HG02938 (cell line): ENCODE measurements around the gene ADGRV1.
"Not testable (repeated sequence)": the region's sequence is repeated elsewhere in the genome, so short reads cannot be mapped to it uniquely, and the experiment has no call there.

Source experiments
- ATAC-seq: cut with Tn5 transposase; IDR thresholded peaks from one replicate; pipeline ENCODE4 v1.9.1; 2021; ENCODE audit warnings: mild to moderate bottlenecking, moderate library complexity; ENCODE audit not compliant: unreplicated experiment

ADGRV1 gene

GRCh38 chr5:90644132-90644531 is 85.5 kb downstream of the ADGRV1 start:
- no peak for ATAC-seq

GRCh38 chr5:90645024-90645610 is 86.5 kb downstream of the ADGRV1 start:
- no peak for ATAC-seq

- no peak for ATAC-seq
Measured at GRCh38 chr5:90650767-90651166, 92.2 kb downstream of the ADGRV1 start.

GRCh38 chr5:90654215-90654614 is 95.6 kb downstream of the ADGRV1 start:
- no peak for ATAC-seq

DNA sequence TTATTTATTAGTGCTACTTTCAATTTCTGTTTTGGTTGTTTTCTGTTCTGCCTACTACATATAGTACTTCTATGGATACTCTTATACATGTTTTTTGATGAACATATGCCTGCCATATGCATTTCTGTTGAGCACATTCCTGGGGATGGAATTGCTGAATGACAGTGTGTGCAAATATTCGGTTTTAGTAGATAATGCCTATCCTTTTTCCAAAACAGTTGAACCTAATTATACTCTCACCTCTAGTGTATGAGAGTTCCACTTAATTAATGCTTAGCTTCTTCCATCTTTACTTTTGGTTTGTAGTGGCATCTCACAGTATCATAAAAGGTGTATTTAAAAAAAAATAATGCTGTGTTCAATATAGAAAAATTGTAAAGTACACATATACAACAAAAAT is 96.8 kb downstream of the ADGRV1 start:
- no peak for ATAC-seq

GRCh38 chr5:90657030-90657429 is 98.4 kb downstream of the ADGRV1 start:
- no peak for ATAC-seq

DNA sequence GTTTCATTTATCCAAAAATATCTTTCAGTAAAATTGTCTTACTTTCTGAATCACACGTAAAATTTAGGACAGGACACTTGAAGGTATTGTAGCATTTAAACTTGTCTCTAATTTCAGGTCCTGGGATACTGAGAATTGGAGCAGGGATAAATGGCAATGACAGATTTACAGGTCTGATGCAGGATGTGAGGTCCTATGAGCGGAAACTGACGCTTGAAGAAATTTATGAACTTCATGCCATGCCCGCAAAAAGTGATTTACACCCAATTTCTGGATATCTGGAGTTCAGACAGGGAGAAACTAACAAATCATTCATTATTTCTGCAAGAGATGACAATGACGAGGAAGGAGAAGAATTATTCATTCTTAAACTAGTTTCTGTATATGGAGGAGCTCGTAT is 99.2 kb downstream of the ADGRV1 start:
- no peak for ATAC-seq

DNA sequence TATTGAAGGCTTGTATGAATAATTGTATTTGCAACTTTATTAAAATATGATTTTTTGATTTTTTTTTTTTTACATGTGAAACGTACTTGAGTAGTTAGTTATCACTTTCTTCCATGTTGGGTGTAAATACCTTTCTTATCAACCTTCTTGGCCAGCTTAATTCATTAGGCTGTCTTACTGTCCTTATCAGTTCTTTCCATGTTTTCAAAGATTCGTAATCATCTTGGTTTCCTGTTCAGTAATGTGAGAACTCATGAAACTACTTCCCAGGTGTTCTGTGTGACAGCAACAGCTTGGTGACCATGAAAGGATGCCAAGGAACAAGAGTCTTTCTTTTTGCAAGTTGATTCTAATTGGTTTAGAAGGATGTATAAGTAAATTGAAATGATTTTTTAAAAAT is 100.0 kb downstream of the ADGRV1 start:
- no peak for ATAC-seq

DNA sequence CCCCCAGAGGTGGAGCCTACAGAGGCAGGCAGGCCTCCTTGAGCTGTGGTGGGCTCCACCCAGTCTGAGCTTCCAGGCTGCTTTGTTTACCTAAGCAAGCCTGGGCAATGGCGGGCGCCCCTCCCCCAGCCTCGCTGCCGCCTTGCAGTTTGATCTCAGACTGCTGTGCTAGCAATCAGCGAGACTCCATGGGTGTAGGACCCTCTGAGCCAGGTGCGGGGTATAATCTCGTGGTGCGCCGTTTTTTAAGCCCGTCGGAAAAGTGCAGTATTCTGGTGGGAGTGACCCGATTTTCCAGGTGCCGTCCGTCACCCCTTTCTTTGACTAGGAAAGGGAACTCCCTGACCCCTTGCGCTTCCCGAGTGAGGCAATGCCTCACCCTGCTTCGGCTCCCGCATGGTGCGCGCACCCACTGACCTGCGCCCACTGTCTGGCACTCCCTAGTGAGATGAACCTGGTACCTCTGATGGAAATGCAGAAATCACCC is 109.5 kb downstream of the ADGRV1 start:
- not testable (repeated sequence) for ATAC-seq

DNA sequence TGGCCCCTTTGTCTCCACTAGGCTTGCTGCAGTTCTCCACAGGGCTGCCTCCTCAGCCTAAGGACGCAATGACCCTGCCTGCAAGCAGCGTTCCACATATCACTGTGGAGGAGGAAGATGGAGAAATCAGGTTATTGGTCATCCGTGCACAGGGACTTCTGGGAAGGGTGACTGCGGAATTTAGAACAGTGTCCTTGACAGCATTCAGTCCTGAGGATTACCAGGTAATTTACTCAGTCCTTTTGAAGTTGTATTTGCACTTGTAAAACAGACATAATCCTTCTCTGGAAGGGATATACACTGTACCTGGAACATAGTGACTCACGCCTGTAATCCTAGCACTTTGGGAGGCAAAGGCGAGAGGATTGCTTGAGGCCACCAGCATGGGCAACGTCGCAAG is 116.6 kb downstream of the ADGRV1 start:
- ATAC-seq, result no peak

GRCh38 chr5:90680921-90681563 is 122.4 kb downstream of the ADGRV1 start:
- no peak for ATAC-seq

GRCh38 chr5:90682278-90682677 is 123.7 kb downstream of the ADGRV1 start:
- no peak for ATAC-seq

DNA sequence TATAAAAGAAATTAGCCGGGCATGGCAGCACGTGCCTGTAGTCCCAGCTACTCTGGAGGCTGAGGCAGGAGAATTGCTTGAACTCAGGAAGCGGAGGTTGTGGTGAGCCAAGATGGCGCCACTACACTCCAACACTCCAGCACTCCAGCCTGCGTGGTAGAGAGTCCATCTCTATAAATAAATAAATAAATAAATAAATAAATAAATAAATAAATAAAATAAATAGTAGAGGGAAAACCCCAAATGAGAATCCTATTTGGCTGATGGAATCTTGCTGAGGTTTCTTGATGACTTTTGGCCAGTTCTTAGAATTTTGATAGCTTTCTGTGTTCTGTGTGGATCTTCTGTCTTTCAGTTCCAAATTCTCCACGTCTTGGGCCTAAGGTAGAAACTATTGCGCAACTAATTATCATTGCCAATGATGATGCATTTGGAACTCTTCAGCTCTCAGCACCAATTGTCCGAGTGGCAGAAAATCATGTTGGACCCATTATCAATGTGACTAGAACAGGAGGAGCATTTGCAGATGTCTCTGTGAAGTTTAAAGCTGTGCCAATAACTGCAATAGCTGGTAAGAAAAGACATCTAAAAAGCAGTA is 126.9 kb downstream of the ADGRV1 start:
- ATAC-seq, result no peak

DNA sequence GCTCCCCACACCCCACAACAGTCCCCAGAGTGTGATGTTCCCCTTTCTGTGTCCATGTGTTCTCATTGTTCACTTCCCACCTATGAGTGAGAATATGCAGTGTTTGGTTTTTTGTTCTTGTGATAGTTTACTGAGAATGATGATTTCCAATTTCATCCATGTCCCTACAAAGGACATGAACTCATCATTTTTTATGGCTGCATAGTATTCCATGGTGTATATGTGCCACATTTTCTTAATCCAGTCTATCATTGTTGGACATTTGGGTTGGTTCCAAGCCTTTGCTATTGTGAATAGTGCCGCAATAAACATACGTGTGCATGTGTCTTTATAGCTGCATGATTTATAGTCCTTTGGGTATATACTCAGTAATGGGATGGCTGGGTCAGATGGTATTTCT is 127.8 kb downstream of the ADGRV1 start:
- ATAC-seq, result not testable (repeated sequence)

DNA sequence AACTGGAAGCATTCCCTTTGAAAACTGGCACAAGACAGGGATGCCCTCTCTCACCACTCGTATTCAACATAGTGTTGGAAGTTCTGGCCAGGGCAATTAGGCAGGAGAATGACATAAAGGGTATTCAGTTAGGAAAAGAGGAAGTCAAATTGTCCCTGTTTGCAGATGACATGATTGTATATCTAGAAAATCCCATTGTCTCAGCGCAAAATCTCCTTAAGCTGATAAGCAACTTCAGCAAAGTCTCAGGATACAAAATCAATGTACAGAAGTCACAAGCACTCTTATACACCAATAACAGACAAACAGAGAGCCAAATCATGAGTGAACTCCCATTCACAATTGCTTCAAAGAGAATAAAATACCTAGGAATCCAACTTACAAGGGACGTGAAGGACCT is 128.9 kb downstream of the ADGRV1 start:
- ATAC-seq, result not testable (repeated sequence)

- ATAC-seq, result no peak
Measured at GRCh38 chr5:90689064-90689463, 130.5 kb downstream of the ADGRV1 start.

DNA sequence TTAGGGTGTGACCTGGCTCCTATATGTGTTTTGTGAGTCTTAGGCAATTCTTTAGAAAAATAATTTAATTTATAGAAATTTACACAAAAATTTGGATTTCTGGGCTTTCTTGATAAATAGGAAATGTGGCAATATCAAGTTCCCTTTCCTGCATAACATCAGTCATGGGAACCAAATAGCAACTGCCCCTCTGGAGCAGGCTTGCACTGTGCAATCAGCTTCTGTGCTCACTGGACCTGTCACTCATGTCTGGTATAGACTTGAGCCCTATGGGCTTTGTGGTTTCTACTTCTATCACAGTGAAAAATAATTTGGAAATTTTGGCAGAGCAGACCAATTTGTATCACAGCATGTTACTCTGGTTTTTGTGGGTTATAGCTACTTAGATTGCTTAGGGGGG is 131.7 kb downstream of the ADGRV1 start:
- ATAC-seq, result no peak

- ATAC-seq, result no peak
Measured at GRCh38 chr5:90691533-90691932, 132.9 kb downstream of the ADGRV1 start.

- ATAC-seq, result no peak
Measured at GRCh38 chr5:90696153-90696552, 137.6 kb downstream of the ADGRV1 start.

GRCh38 chr5:90700299-90700698 is 141.7 kb downstream of the ADGRV1 start:
- ATAC-seq, result no peak

GRCh38 chr5:90703932-90704331 is 145.3 kb downstream of the ADGRV1 start:
- ATAC-seq, result no peak

- no peak for ATAC-seq
Measured at GRCh38 chr5:90707698-90708097, 149.1 kb downstream of the ADGRV1 start.
